B cell (primary cell): ENCODE measurements around the gene ZDHHC14.

Experiments used
- EZH2 ChIP-seq: IDR thresholded peaks from 2 replicates; pipeline ENCODE4 v1.6.1; 2012; ENCODE audit warnings: borderline replicate concordance, low read depth, mild to moderate bottlenecking, moderate library complexity, low read length; ENCODE audit not compliant: insufficient read depth, poor library complexity, severe bottlenecking
- TF ChIP-seq, protein P1 (sequence below): fragments of 200-600 bp; IDR thresholded peaks from one replicate; pipeline ENCODE4 v1.8.0; 2022; ENCODE audit warnings: antibody characterized with exemption, mild to moderate bottlenecking

DNA sequence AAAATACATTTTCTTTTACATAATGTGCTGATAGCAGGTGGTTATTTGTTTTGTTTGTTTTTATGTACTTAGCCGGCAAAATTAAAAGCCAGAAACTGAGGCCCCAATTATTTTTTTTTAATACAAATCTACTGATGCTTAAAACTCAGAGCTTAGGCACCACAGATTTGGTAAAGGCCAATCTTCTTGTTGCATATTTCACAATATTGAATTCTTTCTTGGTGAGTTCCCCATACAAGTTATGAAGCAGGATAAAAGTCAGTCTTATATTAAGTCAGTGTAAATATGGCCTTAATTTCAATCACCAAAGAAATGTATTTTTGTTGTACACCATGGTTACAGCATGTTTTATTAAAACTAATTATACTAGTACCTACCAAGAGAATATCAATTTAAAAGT lies 16.3 kb upstream of the ZDHHC14 start:
- TF ChIP-seq, protein P1, sequence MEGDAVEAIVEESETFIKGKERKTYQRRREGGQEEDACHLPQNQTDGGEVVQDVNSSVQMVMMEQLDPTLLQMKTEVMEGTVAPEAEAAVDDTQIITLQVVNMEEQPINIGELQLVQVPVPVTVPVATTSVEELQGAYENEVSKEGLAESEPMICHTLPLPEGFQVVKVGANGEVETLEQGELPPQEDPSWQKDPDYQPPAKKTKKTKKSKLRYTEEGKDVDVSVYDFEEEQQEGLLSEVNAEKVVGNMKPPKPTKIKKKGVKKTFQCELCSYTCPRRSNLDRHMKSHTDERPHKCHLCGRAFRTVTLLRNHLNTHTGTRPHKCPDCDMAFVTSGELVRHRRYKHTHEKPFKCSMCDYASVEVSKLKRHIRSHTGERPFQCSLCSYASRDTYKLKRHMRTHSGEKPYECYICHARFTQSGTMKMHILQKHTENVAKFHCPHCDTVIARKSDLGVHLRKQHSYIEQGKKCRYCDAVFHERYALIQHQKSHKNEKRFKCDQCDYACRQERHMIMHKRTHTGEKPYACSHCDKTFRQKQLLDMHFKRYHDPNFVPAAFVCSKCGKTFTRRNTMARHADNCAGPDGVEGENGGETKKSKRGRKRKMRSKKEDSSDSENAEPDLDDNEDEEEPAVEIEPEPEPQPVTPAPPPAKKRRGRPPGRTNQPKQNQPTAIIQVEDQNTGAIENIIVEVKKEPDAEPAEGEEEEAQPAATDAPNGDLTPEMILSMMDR: no peak
- TF ChIP-seq EZH2: no peak
